A172 (cell line): ENCODE data around the gene CFAP221. TPM values are rescaled to one million over a fixed set of nuclear protein-coding genes. Genes with fewer than 3 reads are reported as not detected.
A peak's percentile ranks its signal among the peaks of the same experiment; 100 is the strongest.

Experiments used
- DNase-seq: peaks from one replicate; pipeline ENCODE4 v3.0.0-alpha.2; 2015; ENCODE audit warnings: low spot score
- total RNA-seq: library from RNA; depleted of rRNA; stranded (reverse); fragments of >200 nt; shearing (Covaris generic); gene quantifications from 2 replicates; pipeline ENCODE4 v1.2.3, GENCODE V29; 2014; rRNA removed

The CFAP221 gene
- total RNA-seq = 0.22 and 0.57 TPM in 2 replicates

GRCh38 chr2:119544075-119544938, at the start of gene CFAP221:
TSS of gene CFAP221 (plus strand) at chr2:119544449. CDS start at chr2:119546132, 1,683 bp downstream.
- peak; percentile 62 for DNase-seq

GRCh38 chr2:119495948-119496347, 48.3 kb upstream of the CFAP221 start:
- no peak for DNase-seq

- no peak for DNase-seq
These were observed 47.6 kb upstream of the CFAP221 start for GRCh38 chr2:119496682-119497081.

GRCh38 chr2:119508756-119509155, 35.5 kb upstream of the CFAP221 start:
- DNase-seq = no peak

- DNase-seq = no peak
These were observed 32.3 kb upstream of the CFAP221 start for GRCh38 chr2:119511989-119512388.

- no peak for DNase-seq
These were observed 31.3 kb upstream of the CFAP221 start for GRCh38 chr2:119512946-119513345.

- no peak for DNase-seq
These were observed 30.4 kb upstream of the CFAP221 start for GRCh38 chr2:119513832-119514231.

GRCh38 chr2:119516121-119516520, 28.1 kb upstream of the CFAP221 start:
- DNase-seq = no peak

- peak; percentile 48 for DNase-seq
These were observed 26.8 kb upstream of the CFAP221 start for GRCh38 chr2:119517433-119517832.

- DNase-seq = no peak
These were observed 25.7 kb upstream of the CFAP221 start for GRCh38 chr2:119518401-119519056.

GRCh38 chr2:119519057-119519408, 25.2 kb upstream of the CFAP221 start:
- no peak for DNase-seq

GRCh38 chr2:119520696-119521432, 23.4 kb upstream of the CFAP221 start:
- DNase-seq = no peak

GRCh38 chr2:119521433-119522050, 22.7 kb upstream of the CFAP221 start:
- no peak for DNase-seq

- DNase-seq = no peak
These were observed 21.6 kb upstream of the CFAP221 start for GRCh38 chr2:119522671-119523070.

GRCh38 chr2:119523383-119523951, 20.8 kb upstream of the CFAP221 start:
- DNase-seq = no peak

GRCh38 chr2:119523952-119524694, 20.1 kb upstream of the CFAP221 start, which contains the start of gene SCTR:
TSS of gene SCTR (minus strand) at chr2:119524483. CDS start at chr2:119524226, 257 bp downstream.
- DNase-seq = no peak

- no peak for DNase-seq
These were observed 18.6 kb upstream of the CFAP221 start for GRCh38 chr2:119525614-119526013.

- no peak for DNase-seq
These were observed 16.2 kb upstream of the CFAP221 start for GRCh38 chr2:119527999-119528398.

- peak; percentile 13 for DNase-seq
These were observed 13.0 kb upstream of the CFAP221 start for GRCh38 chr2:119531292-119531691.

- no peak for DNase-seq
These were observed 10.7 kb upstream of the CFAP221 start for GRCh38 chr2:119533560-119533959.

GRCh38 chr2:119536211-119536610, 8.0 kb upstream of the CFAP221 start:
- no peak for DNase-seq
